GM04503 (cell line): ENCODE data around the gene ADGRV1.
"Not testable (repeated sequence)": the region's sequence is repeated elsewhere in the genome, so short reads cannot be mapped to it uniquely, and the experiment has no call there.

Experiments
- DNase-seq: peaks from one replicate; pipeline ENCODE4 v3.0.0-alpha.2; 2012; ENCODE audit warnings: low read depth

ADGRV1 gene

DNA sequence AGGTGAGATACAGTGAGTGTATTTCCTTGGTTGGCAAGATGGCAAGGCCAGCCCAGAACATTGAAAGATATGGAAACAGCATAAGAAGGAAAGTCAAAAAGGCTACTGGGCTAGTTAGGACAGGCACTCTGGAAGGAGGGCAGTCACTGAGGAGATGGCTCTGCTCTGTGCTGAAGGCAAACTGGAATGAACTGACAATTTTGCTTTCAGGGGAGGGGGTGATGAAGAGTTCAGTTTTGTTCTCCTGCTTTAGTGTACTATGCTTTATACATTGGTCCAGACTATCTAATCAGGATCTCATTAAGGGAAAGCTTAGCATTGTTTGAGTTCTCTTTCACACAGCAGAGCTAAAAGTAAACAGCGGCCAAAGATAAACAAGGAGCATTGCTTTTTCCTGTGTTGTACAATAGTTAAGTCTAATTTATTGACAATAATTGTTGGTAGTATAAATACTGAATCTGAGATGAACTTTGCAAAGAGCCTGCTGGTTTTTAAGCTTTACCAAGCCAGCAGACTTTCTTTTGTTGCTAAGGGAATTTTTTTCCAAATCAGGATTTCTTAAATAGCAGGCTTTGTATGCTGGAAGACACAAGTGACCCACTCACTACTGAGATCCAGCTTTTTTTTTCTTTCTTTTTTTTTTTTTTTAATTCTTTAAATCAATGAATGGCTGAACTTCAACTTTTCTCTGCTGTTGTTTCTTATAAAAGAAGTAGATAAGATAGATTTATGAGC lies 469.0 kb downstream of the ADGRV1 start:
- no peak for DNase-seq

DNA sequence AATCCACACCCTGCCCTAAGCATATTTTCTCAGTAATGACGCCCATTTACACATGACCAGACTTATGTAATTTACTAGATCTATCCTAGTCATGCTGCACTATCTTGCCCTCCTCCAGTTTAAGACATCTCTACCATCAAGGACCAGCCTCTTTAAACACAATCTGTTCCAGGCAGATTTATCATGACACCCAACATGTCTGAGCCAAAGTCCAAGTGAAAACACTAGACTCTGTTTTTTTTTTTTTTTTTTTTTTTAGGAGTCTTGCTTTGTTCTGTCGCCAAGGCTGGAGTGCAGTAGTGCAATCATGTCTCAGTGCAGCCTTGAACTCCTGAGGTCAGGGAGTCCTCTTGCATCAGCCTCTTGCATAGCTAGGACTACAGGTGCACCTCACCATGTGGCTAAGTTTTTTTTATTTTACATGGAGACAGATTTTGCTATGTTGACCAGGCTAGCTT lies 469.9 kb downstream of the ADGRV1 start:
- no peak for DNase-seq

DNA sequence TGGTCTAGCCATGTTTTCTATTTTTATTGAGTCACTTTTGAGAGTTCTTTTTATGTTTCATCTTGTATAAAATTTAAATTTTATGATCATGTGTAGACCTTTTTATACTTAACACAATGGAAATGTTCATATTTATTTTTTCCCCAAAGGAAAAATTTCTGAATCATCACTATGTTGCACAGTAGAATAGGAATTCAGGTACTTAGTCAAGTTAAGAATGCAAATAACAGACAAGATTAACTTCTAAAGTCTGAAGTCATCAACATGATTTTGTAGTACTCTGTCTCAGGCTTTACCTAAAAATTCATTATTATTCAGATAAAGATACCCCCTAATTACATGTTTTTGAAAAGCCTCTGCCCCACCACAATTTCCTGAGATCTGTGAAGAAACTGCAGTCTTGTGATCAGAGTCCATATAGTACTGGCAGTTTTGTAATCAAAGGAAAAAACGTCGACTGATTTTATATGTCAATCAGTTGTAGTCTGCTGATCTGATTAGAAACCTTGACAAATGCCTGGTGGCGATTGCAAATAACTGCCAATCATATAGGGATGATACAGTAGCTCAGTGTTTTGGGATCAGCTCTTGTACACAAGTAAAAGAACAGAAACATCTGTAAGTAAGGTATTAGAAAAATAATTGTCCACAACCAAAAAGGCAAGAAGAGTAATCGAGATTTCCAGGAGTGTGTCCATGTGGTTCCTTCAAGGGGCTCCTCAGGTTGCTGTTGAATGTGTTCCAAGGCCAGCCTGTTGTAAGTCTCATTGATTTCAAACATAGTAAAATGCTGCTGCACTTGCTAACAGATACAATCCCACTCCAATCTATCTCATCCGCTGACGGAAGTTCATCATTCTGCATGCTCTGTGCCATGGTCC lies 472.2 kb downstream of the ADGRV1 start:
- no peak for DNase-seq

DNA sequence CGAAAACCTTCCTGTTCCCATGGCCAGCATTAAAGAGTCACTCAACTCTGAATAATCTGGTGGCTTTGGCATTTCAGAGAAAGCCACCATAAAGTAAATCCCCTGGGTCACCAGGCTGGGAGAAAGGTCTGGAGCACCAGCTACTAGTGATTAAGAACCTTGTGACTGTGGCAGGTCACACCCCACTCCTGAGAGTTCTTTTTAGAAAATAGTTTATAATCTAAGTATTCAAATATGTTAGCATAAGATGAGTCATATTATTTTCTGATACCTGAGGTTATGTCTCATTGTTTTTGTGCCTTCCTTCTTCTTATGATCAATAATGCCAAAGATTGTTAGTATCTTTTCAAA lies 472.8 kb downstream of the ADGRV1 start:
- DNase-seq = no peak

DNA sequence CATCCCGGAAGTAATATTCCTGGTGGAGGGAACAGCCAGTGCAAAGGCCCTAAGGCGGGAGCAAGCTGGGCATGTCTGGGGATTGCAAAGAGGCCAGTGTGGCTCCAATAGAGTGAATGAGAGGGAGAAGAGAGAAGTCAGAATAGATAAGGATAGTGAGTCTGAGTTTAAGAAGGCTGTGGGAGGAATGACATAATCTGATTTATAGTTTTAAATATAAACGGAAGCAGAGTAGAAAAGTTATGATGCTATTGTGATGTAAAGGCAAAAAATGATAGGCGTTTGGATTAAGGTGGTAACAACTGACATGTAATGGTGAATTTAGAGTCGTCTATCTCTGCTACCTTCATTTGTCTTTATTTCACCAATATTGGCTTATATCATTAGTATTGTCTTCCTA lies 473.5 kb downstream of the ADGRV1 start:
- DNase-seq = no peak

DNA sequence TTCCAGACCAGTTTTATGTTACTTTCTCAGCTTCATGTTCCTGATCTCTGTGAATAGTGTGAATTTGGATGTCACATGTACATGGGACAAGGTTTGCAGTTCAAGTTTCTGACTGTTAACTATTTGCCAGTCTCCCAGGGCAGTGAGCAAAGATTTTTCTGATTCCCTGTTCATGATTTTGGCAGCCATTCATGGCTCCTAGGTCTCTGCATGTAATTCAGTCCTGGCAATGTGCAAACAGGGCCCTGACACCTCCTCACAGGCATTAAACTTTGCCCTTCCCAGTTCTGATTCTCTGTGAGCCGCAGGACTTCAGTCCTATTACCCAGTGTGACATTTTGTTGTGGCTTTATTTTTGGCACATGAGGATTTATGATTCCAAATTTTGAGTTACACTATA lies 474.8 kb downstream of the ADGRV1 start:
- no peak for DNase-seq

DNA sequence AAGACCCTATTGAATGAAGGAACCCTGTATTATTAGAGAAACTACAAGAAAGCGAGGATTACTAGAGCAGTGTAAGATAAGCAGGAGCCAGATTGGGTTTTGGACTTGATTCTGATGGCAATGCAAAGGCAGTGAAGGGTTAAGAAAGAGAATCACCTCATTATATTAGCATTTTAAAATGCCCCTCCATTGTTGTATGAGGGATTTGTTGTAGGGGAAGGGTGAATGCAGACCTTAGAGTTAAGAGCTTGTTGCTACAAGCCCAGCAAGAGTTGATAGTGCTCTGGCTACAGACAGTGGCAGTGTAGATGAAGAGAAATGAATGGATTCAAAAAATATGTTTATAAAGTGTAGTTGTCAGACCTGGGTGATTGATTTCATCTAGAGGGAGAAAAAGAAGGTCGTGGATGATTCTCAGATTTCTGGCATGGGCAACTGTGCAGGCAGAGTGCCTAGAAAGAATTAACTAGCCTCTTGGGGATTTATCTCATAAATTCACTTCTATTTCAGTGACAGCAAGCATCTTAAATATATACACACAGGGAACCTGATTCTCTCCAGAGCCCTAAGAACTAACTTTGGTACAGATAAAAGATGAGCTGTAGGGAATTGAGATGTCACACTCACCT lies 479.7 kb downstream of the ADGRV1 start:
- no peak for DNase-seq

DNA sequence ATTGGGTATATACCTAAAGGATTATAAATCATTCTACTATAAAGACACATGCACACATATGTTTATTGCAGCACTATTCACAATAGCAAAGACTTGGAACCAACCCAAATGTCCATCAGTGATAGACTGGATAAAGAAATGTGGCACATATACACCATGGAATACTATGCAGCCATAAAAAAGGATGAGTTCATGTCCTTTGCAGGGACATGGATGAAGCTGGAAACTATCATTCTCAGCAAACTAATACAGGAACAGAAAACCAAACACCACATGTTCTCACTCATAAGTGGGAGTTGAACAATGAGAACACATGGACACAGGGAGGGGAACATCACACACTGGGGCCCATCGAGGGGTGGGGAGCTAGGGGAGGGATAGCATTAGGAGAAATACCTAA lies 482.5 kb downstream of the ADGRV1 start:
- DNase-seq = not testable (repeated sequence)

DNA sequence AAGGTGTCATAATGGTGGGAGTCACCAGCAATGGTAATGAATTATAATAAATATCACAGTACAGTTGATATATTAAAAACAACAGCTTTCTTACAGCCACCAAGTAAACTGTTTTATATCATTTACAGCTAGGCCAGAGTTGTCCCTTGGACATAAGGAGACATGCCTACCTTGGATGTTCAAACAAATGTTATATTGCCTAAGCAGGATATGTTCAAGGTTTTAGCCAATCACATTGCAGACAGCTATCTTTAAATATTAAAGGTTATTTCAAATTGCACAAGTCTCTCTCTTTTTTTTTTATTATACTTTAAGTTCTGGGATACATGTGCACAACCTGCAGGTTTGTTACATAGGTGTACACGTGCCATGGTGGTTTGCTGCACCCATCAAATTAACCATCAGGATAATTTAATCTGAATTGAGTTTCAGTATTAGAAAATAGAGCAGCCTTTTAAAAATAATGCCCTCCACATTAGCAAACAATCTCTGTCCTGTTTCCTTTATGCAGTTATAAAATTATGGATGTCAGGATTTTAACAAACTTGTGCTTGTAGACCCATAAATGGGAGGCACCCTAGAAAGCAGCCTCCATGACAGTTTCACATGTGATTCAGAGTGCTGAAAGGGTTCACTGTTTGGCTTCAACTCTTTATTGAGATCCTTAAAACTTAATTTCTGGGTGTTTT lies 483.8 kb downstream of the ADGRV1 start:
- DNase-seq = no peak

DNA sequence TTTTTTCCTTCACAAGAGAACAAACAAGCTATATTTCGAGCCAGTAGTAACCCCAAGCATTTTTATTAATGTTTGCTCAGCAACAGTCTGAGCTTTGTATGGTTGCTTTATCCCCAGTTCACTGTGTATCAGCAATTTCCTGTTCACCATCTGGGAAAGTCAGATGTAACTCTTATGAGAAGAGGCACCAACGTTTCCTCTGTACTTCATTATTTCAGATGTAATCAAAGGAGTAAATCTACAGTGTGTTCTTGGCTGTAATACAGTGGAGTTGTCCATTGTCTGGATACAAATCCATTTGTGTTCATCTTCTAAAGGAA lies 484.3 kb downstream of the ADGRV1 start:
- DNase-seq = no peak

DNA sequence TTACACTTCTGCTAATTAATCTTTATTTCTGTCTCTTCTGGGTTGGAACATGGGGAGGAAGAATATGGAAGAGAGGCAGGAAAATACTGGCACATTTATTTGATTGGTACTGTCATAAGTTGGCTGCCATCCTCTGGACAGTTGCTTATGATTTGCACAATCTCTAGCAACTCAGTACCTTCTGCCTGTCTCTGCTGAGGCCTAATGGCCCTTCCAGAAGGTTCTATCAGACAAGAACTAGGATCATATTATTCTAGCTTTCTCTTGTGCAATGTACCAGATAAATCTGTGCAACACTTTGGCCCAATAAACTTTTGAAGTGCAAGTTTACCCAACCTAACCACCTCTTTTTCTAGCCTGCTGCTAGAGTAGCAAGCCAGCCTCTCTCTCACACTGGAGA lies 489.5 kb downstream of the ADGRV1 start:
- DNase-seq = no peak

DNA sequence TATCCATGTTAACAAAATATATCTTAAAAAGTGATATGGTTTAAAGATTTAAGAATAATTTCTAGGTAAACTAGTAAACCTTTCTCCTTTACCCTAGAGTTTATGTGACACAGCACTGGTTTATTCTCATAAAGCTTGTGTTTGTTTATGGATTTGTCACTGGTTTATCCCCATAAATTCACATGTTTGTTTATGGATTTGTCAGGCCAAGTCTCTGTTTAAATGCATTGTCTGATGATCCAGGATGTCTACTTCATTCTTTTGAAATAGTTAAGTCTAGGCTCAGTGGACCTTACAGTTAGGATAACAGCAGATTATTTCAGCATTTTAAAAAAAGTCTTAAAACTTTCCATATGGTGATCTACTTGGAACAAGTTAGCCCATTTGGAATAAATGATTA lies 490.5 kb downstream of the ADGRV1 start:
- no peak for DNase-seq

DNA sequence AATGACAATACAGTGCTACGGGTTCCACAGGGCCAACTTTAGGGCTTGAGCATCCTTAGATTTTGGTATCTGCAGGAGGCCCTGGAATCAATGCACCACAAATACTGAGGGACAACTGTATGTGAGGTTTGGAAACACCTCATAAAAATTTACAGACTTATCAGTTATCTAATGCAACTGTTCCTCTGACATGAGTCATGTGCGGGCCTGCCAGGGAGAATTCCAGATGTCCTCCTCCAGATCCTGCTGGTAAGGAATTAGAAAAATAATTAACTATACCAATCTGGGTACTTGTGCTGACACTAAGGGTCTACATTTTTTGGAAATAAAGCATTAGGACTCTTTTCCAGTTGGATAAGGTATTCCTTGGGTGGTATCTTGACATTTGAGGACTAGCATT lies 491.2 kb downstream of the ADGRV1 start:
- no peak for DNase-seq

DNA sequence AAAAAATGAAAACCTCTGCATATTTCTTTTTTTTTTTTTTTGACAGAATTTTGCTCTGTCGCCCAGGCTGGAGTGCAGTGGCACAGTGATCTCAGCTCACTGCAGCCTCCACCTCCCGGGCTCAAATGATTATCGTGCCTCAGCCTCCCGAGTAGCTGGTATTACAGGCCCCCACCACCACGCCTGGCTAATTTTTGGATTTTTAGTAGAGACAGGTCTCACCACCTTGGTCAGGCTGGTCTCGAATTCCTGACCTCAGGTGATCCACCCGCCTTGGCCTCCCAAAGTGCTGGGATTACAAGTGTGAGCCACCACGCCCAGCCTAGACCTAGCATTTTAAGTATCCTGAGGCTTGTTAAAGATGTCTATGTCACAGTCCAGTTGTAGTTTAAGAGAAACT lies 493.8 kb downstream of the ADGRV1 start:
- DNase-seq = not testable (repeated sequence)

DNA sequence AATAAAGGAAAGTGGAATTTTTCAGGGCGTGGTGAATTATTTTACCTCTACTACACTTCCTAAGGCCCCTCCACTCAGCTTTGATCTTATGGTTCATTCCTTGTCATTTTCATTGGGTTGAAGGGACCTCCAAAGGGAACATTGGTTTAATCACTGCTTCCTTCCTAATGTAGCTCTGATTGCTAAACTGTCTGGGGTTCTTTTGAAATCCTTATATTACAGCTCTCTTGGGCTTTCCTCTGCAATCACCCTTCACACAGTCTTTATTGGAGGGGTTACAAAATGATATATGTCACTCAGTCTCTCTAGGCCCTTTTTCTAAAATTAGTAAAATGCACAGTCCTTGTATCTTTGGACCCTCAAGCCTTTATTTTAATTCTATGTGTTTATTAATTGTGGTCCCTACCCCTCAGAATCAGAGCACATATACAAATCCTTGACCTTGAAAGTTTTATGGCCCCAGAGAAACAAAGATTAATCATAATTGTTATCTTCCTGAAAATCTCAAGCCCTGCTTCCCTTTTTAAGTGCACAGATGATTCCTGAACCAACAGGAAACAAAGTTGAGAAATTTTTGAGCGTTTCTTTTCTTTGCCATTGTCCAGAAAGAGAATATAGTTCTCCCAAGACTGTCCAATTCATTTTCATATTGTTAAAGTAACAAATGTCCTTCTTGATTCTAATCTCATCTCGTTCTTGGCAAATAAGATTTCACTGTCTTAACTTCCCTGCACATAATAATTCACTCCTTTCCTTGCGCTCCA lies 494.6 kb downstream of the ADGRV1 start:
- no peak for DNase-seq

DNA sequence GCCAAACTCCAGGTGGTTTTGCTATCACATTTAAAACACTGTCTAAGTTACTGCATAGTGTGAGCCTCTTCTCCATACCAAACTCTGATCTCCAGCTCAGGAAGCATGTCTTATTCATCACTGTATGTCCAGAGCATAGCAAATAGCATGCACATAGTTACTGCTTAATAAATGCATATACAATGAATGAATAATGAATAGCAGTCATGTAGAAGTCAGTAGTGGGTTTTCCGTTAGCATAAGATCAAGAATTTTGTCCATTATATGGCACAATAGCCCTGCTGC lies 495.1 kb downstream of the ADGRV1 start:
- DNase-seq = no peak

DNA sequence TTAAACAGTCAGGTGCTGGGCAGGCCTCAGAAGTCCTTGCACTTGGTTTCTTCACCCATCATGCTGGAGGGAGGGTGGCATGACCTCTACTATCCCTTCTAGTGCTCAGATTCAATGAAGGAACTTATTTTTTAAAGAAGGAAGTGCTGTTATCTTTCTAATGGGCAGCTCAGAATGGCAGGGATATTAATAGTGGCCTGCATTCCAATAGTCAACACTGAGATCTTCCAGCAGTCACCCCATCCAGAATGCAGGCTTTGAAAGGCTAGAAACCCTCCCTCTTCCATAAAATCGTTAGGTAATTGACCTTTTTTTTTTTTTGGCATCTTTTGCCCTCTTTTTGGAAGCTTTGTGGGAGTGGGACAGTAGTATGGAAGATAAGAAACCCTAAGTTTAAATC lies 499.6 kb downstream of the ADGRV1 start:
- no peak for DNase-seq

DNA sequence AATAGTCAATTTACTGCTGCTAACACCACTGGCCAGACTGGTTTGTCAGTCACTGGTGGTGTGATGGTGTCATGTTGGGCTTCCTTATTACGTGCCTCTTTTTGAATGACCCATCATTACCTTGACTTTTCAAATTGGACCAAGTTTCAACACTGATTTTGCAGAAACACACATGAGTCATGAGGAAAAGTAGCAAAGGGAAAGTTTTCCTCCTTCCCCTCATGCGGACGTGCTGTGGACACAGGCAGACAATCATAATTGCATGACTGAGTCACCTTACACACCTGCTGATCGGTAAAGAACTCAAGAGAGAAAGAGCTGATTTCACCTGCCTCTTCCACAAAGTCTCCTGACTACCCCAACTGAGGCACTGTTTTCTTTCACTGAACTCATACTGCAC lies 500.0 kb downstream of the ADGRV1 start:
- DNase-seq = no peak

DNA sequence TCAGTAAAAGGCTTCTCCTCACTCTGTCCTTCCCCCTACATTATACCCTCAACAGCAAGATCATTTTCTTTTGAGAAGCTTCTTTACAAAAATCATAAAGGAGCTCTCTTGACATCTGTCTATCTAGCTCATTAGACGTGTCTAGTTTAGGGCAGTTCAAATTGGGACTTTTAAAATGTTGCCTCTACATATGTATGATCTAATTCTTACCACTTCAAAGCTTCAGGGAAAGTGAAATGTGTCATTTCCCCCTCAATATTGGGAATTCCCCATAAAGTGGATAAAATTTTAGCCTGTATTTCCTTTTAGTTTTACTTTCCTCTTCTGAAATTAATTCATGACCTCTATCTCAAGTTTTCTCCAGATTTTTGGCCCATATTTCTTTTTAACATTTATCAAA lies 500.8 kb downstream of the ADGRV1 start:
- DNase-seq = no peak

DNA sequence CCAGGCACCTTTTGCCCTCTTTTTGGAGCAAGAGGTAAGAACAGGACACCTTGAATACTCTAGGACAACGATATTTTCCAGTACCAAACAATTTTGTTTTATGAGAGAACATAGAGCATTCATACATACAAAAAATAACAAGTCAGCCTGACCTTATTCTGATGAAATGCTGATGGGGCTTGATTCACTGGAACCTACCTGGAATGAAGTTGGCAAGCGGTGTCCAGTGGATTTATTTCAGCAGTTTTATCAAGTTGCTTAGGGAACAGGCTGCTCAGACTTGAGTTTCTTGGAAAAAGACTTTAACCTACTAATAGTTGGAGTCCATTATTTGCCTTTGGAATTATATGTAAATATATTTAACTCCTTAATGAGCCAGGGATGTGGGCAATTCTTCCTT lies 502.5 kb downstream of the ADGRV1 start:
- no peak for DNase-seq

DNA sequence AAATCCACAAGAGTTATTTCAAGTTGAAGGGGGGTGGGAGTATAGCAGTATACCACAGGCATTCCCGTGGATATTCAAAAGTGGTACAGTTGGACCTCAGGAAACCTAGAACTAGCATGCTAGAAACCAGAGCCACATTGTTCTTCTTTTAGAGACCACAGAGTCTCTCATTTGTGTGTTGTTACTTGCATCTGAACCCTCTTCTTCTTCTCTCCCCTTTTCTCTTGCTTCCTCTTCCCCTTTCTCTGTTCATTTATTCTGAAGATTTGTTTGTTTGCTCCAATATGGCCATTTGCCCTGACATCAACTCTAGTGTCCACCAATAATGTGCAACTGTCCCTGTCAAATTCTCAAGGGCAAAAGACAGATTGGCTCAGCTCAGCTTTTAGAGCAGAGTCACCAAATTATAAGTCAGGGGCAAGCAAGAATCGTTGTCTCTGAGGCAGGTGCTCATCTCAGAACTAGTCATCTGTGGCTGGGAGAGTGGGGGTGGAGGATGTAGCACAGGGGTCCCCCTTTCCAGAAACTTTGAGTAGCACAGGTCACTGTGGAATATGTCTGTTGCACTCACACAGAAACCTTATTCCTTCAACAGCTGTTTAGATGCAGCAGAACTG lies 503.5 kb downstream of the ADGRV1 start:
- DNase-seq = no peak
